ENCODE results near the gene KLHL18.

Gene KLHL18

GRCh38 chr3:47377186-47377585 is 94.4 kb downstream of the KLHL18 start:
- H3K4me3 ChIP-seq (ENCODE audit: low read length), result no peak overlapping the region
- no peak for DNase-seq (ENCODE audit: low read depth)
- no peak for TF ChIP-seq CTCF (conservative IDR thresholded peaks at IDR 0.05; ENCODE audit: low read depth, low read length)

- DNase-seq (ENCODE audit: low read depth), result no peak
- H3K4me3 ChIP-seq (ENCODE audit: low read length), result no peak overlapping the region
- no peak for TF ChIP-seq CTCF (conservative IDR thresholded peaks at IDR 0.05; ENCODE audit: low read depth, low read length)
These were observed 96.1 kb downstream of the KLHL18 start for GRCh38 chr3:47378869-47379268.

GRCh38 chr3:47379411-47379899 is 96.7 kb downstream of the KLHL18 start:
- no peak for DNase-seq (ENCODE audit: low read depth)
- peak overlapping the region; percentile 92 for H3K4me3 ChIP-seq (ENCODE audit: low read length)
- no peak for TF ChIP-seq CTCF (conservative IDR thresholded peaks at IDR 0.05; ENCODE audit: low read depth, low read length)

GRCh38 chr3:47380026-47380600 is 97.4 kb downstream of the KLHL18 start:
- H3K4me3 ChIP-seq (ENCODE audit: low read length), result peak overlapping the region; percentile 92
- DNase-seq (ENCODE audit: low read depth), result no peak
- TF ChIP-seq CTCF (conservative IDR thresholded peaks at IDR 0.05; ENCODE audit: low read depth, low read length), result peak; percentile 8

GRCh38 chr3:47380601-47381316 is 98.0 kb downstream of the KLHL18 start, which contains the start of gene PTPN23:
Gene PTPN23 (plus strand): TSS chr3:47381021. CDS start chr3:47381097, 76 bp downstream.
- H3K4me3 ChIP-seq (ENCODE audit: low read length), result peak within 1 kb of the TSS; percentile 92
- peak; percentile 94 for DNase-seq (ENCODE audit: low read depth)
- no peak for TF ChIP-seq CTCF (conservative IDR thresholded peaks at IDR 0.05; ENCODE audit: low read depth, low read length)

- H3K4me3 ChIP-seq (ENCODE audit: low read length), result peak overlapping the region; percentile 92
- TF ChIP-seq CTCF (conservative IDR thresholded peaks at IDR 0.05; ENCODE audit: low read depth, low read length), result no peak
- peak; percentile 31 for DNase-seq (ENCODE audit: low read depth)
These were observed 98.8 kb downstream of the KLHL18 start for GRCh38 chr3:47381317-47382157.

Data from retinal pigment epithelial cell (primary cell).